Esophagus squamous epithelium (tissue), 4 donors: ENCODE measurements around the gene MEX3C.

ENCODE experiments used
- CTCF ChIP-seq, 6 experiments: fragments of 450-650 bp in 4 of 6; fragments of 200-600 bp in 2 of 6; sonication (generic) in 2 of 6; IDR thresholded peaks; one replicate each; pipeline ENCODE4 v1.5.1; 2016 to 2019; ENCODE audit warnings: antibody characterized with exemption in 6 of 6, mild to moderate bottlenecking in 4 of 6, moderate library complexity in 4 of 6
- POLR2A ChIP-seq, 4 donors: fragments of 450-650 bp; IDR thresholded peaks; one replicate each; pipeline ENCODE4 v1.6.1; 2017; ENCODE audit warnings: antibody characterized with exemption in 4 of 4, mild to moderate bottlenecking in 4 of 4, moderate library complexity in 3 of 4

GRCh38 chr18:51165296-51165695 lies 32.2 kb downstream of the MEX3C start:
- no peak for TF ChIP-seq CTCF (IDR thresholded peaks at IDR 0.05)
- TF ChIP-seq POLR2A (IDR thresholded peaks at IDR 0.05): no peak
